CD4-positive, alpha-beta T cell treated with Interleukin-1 beta for 1 hour (primary cell): ENCODE data around the gene CUX1.
A peak's percentile ranks its signal among the peaks of the same experiment; 100 is the strongest.
"Not testable (repeated sequence)": the region's sequence is repeated elsewhere in the genome, so short reads cannot be mapped to it uniquely, and the experiment has no call there.

Experiments used
- DNase-seq, 2 donors: peaks; one replicate each; pipeline ENCODE4 v3.0.0-alpha.2; 2020 to 2022

Gene CUX1

DNA sequence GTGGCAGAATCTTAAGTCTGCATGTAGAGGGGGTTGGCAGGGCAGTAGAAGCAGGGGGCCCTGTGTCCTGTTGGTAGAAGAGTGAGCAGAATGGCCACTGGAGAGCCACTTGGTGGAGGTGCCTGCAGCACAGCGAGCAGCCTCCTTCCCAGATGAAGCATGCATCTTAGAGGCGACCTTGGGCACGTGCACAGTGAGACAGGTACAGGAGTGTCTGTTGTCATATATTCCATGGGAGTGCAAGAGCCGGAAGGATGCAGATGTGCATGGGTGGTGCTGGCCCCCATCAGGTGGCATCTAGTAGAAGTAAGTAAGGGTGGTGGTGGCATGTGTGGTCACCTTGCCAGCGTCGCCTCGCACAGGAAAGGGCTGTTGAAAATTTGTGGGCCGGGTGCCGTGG, 53.9 kb downstream of the CUX1 start:
- no peak for DNase-seq

DNA sequence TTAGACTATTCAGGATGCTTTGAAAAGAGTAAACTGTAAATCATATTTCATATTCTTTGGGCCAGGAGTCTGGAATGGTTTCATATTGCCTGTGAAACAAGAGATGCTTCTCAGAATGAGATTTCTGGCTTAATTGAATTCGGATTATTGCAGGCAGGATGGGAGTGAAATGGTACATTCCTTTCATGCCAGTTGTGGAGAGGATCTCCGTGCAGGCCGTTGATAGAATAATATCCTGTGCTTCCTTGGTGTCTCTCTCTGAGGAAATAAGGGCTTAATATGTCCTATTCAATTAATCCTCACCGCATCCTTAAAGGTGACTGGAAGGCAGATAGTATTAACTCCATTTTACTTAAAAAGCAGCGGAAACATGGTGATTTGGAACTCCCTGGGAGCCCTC, 56.6 kb downstream of the CUX1 start:
- DNase-seq: no peak

DNA sequence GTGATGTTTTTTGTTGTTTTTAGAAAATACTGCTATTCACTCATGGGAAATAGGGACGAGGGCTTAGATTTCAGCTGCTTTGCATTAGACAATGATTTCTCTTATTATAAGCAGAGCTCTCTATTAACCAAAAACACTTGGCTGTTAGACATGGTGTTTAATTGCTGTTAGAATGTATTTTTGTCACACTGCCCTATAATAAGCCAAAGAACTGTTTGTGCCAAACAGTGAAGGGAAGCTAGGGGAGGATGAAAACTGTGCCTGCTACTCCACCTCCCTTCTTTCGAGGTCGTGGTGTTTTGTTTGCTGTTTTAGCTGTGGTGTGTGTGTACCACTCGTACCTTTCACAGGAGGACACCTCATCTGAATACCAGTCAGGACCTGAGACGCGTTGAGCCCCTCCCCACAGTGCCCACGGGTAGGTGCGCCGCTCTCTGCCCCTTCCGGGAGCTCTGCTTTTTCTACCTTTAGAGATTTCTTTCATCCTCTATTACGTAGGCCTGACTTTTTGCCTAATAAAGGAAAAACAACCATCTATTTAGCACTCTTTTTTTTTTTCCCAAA, 57.9 kb downstream of the CUX1 start:
- no peak for DNase-seq

GRCh38 chr7:101877882-101878591, 60.6 kb downstream of the CUX1 start:
- DNase-seq: no peak

DNA sequence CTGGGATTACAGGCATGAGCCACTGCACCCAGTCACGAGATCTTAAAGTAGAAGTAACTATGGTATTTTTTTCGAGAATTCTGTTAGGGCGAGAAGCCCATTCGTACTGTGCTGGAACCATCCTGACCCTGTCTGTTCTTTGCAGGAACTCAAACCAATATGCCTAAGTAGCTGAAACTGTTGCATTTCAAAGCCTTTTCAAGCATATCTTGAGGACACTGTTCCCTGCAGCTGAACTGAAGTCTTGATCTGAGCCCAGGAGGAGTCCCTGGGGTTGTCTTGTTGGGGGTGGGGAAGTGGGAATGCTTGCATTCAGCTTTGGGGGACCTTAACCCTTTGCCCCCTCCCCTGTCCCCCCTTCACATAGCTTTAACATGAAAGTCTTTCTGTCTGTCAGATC, 61.5 kb downstream of the CUX1 start:
- DNase-seq: no peak

DNA sequence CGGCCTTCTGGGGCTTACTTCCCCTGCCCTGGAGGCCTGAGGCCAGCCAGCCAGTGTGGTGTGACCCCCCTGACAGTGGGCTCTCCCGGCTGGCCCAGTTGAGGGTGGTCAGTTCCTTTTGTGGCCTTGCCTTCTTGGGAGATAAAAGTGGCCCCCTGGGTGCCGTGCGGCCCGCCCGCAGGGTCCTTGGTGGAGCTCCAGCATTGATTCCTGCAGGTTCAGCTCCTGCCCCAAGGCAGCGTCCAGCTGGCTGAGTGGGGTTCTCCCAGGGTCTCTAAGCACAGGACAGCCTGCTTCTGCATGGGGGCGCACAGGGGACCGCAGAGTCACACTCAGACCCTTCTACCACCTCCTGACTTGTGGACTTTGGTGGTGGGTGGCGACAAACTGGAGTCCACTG, 62.1 kb downstream of the CUX1 start:
- DNase-seq: no peak

- no peak for DNase-seq
Observed at GRCh38 chr7:101880282-101881054, 63.0 kb downstream of the CUX1 start.

DNA sequence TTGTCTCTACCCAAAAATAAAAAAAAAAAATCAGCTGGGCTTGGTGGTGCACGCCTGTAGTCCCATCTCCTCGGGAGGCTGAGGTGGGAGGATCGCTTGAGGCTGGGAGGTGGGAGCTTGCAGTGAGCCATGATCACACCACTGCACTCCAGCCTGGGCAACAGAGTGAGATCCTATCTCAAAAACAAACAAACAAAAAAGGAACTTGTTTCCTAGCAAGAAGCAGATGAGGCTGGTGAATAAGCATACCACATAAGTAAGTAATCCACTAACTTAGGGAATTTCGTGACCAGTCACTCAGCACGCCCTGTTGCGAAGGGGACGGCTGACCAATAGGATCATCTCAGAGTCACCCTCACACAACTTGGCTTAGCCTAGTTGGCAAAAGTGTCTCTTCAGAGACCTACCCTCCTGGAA, 64.6 kb downstream of the CUX1 start:
- DNase-seq: peak in 1 of 2 donors; percentile 59

- DNase-seq: peak in 1 of 2 donors; percentile 51
Observed at GRCh38 chr7:101882595-101883564, 65.5 kb downstream of the CUX1 start.

GRCh38 chr7:101884671-101885596, 67.5 kb downstream of the CUX1 start:
- DNase-seq: peak in 1 of 2 donors; percentile 8

DNA sequence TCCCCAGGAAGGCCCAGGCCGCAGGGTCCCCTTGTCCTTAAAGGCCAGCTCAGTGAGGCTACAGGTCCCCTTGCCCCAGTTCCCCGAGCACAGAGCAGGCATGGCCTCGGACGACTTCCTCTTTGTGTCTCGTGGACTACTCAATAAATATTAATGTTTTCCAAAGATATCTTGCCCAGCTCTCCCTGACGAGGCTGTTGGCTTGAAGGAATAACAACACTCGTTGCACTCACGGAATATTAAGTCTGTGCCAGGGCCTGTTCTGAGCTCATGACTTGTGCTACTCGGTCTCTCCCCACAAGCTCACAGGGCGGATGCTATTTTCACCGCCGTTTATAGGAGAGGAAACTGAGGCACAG, 68.2 kb downstream of the CUX1 start:
- DNase-seq: no peak

GRCh38 chr7:101887352-101887751, 69.9 kb downstream of the CUX1 start:
- DNase-seq: not testable (repeated sequence)

GRCh38 chr7:101888564-101888963, 71.1 kb downstream of the CUX1 start:
- DNase-seq: not testable (repeated sequence)

DNA sequence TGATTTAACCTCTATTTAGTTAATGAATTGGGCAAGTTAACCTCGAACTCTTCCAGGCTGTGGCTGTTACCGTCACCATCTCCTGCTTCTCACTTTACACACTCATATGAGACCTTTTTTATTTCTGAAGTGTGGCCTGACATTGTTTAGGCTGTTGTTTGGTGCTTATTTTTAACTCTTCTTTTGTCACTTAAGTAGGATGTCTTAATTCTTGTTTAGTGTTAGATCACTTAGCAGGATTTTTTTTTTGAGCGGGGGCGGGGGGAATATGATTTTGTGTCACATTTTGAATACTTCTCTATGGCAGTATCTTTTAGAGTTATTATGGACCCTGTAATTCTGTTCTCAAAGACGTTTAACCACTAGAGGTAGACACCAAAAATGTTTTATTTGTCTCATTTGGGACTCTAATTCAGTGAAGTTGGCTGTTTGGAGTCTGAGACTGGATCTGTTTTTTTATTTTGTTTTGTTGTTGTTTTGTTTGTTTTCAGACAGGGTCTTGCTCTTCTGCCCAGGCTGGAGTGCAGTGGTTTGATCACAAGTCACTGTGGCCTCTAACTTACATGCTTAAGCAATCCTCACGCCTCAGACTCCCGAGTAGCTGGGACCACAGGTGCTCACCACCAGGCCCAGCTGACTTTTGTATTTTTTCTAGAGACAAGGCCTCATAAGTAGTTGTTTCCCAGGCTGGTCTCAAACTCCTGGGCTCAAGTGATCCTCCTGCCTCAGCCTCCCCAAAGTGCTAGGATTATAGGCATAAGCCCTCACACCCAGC, 73.5 kb downstream of the CUX1 start:
- no peak for DNase-seq

- DNase-seq: no peak
Observed at GRCh38 chr7:101891936-101892640, 74.7 kb downstream of the CUX1 start.

DNA sequence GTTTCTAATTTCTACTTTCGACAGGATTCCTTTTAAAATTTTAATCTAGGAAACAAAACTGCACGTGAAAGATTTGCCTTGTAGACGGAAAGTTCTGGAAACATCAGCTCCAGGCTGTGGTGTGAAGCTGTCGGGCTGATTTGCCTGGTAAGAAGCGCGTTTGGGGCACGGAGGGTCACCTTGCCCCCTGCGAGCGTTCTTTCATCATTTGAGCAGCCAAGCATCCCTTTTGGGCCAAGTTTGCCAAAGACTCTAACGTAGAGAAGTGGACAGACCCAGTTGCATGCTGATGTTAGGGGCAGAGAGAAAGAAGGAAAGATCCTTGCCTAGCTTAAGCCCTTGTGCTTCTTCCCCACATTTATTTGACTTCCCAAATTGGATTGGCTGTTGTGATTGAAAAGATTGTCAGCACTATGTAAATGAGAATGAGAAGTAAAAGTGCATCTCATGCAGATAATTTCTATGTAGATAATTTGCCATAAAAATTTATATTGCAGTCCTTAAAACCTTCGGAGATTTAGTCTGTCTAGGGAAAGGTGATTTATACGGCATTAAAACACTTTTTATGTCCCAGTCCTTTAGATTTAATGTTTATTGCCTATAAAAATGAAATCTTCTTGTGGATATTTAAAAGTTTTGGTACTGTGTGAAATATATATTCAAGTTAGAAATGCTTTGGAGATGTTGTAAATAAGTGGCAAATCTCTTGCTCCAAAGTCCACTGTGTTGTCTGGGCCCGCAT, 76.1 kb downstream of the CUX1 start:
- DNase-seq: no peak

DNA sequence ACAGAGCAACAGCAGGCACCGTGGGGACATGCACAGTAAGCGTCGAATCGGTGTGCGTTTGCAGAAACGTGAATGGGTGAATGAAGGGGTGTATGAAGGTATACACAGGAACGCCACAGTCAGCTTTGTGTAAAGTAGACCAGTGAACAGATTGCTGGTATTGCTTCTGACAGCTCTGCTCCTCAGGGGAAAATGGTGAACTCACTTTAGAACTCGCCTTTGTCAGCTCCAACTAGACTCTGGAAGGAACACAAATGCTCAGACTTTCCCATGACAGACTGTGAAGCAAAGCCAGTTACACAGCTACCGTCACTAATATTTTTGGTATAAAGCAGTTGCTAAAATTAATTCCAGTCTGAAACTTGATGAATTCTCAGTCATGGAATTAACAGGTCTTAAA, 78.9 kb downstream of the CUX1 start:
- no peak for DNase-seq

DNA sequence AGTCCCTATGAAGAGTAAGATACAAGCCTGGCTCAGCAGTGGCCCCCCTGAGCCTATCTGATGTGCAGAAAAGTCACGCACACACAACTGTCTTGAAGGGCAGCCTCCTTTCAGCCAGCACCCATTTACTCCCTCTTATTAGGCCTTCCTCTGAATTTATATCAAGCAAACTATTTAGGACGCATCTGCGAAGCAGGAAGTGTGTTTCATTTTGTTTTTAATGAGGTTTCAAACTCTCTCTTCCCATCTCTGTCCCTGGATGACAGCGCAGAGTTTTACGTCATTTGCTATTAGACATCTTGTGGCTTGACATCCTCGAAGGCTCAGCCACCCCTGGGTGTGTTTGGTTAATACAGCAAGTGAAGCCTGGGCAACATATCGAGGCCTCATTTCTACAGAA, 79.5 kb downstream of the CUX1 start:
- DNase-seq: no peak

DNA sequence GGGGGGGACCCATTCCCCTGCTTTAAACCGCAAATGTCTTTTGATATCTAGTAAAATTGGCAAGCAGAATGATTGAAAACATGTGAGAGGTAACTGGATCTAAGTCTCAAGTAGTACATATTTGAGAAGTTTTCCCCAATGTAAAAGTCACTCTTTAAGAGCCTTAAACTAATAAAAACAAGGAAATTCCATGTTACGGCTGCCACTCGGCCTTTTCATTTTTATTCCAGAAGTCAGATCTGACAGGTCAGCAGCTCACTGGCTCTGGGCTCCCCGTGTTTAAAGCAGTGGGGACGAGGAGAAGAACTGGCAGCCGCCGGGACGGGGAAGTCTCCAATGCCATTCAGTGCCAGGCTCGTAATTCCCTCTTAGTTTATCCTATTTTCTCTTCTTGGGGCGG, 80.7 kb downstream of the CUX1 start:
- DNase-seq: no peak

GRCh38 chr7:101899616-101900015, 82.2 kb downstream of the CUX1 start:
- no peak for DNase-seq
